Activated effector memory CD4-positive, alpha-beta T cell treated with anti-CD3 and anti-CD28 coated beads, Interleukin-2, amount 50 U/mL, for 16 hours (primary cell): ENCODE data around the gene PIGM.
A peak's percentile ranks its signal among the peaks of the same experiment; 100 is the strongest.
"Not testable (repeated sequence)": the region's sequence is repeated elsewhere in the genome, so short reads cannot be mapped to it uniquely, and the experiment has no call there.

ENCODE experiments used
- DNase-seq: peaks from one replicate; pipeline ENCODE4 v3.0.0-alpha.2; 2020

Gene PIGM

DNA sequence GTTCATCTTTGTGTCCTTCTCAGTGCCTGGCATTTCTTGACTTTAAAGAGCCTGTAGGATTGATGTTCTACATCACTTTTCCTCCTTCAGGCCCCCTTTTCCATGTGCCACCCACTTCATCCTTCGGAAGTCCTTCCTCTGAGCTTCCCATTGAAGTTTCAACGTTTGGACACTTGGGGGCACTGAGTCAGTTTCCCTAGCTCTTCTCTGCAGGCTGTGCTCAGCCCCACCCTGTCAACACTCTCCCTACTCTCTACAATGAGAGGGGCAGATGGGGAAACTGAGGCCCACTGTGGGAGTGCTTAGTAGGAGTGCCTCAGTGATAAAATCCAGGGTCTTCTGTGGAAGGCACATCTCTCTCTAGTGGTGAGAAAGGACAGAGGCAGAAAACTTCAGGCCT, 26.3 kb upstream of the PIGM start:
- no peak for DNase-seq

DNA sequence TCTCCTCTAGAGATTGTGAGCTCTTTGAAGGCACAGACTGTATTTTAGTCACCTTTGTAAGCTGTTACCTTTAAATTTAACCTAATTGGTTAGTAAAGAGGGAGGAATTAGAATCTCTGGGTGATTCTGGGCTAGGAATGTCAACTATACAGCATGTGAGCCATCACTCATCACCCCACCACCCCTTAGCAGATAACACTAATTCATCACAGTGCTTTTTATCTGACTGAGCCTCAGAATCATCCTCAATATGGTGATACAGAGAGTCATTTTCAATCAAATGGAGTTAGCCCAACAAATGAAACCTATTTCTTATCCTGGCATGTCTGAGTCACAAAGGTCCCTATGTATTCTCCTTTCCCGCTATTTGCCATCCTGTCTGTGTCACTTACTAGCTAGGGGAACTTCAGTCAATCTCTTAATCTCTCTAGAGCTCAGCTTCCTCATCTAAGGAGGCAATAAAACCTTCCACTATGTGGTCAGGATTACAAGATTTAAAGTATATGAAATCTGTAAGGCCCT, 24.9 kb upstream of the PIGM start:
- DNase-seq, result no peak

DNA sequence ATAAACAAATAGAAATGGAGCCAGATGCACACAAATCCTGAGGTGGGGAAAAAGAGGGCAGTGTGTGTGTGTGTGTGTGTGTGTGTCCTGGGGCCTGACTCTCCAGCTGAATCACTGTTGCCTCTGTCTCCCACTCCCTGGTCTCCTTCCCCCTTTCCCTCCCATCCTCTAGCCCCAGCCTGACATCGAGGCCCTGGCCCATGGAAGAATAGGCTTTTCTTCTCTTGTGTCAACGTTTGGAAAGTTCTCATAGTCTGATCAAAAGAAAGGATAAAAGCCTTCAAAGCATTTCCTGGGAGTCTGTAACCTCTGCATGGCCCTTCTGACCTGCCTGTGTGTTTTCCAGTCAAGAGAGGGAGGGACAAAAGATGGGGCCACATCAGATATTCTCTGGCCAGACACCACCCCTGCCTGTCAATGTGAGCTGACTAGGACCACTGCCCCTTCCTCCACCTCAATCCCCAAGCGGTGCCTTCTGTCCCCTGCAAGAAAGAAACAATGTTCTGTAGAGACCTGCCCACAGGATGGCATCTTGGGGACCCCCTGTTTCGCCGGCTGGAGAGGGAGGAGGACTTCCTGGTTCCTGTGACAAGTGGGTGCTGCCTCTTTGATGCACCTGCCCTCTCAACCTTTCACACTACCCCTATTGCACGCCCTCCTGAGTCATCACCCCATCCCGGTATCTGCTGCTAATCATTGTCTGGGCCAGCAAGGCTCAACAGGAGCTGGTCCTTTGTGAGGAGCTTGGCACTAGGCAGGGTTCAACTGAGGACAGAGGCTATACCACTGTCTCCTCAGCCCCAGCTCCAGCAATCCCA, 22.0 kb upstream of the PIGM start:
- peak; percentile 21 for DNase-seq

GRCh38 chr1:160052936-160053335, 21.1 kb upstream of the PIGM start:
- DNase-seq, result no peak

DNA sequence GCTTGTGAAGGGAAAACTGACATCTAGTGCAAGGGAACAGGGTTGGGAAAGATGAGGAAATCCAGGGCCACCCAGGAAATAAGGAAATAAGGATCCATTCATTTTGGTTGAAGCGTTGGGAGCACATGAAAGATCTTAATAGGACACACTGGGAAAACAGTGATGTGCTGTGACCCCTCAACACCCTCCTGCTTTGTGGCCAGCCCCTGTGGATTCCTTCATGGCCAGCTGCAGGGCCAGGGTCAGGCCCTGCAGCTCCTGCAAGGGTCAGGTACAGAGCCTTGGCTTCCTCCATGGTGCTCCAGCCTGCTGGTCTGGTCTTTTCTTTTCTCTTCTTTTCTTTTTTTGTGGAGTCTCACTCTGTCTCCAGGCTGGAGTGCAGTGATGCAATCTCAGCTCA, 18.8 kb upstream of the PIGM start:
- DNase-seq, result no peak

DNA sequence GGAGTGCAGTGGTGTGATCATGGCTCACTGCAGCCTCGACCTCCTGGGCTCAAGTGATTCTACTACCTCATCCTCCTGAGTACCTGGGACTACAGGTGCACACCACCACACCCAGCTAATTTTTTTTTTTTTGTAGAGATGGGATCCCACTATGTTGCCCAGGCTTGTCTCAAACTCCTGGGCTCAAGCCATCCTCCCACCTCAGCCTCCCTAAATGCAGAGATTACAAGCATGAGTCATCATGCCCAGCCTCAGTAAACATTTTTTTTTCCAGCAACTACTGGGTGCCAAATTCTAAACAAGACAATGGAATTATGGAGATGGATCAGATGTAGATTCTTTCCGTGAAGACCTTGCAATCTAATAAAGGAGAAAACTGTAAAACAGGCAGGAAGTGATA, 18.4 kb upstream of the PIGM start:
- not testable (repeated sequence) for DNase-seq

- no peak for DNase-seq
Measured at GRCh38 chr1:160049101-160049500, 17.3 kb upstream of the PIGM start.

DNA sequence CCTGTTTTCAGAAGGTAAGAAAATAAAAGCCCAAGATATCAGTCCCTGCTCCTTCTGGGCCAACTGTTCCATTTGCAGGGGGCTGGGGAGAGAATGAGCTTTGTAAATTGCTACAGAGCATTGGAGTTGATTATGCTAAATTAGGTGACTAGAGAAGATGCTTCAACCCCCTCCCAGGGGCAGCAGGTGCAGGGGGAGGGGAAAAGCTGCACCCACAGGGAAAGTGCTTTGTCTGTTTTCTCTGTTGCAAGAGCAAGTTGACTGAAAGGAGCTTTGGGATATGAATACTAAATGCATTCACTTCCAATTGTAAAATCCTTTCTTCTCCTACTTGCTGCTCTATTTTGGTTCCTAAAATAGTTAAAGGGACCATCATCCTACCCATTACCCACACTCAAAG, 16.5 kb upstream of the PIGM start:
- no peak for DNase-seq

- no peak for DNase-seq
Measured at GRCh38 chr1:160047111-160047991, 15.6 kb upstream of the PIGM start.

DNA sequence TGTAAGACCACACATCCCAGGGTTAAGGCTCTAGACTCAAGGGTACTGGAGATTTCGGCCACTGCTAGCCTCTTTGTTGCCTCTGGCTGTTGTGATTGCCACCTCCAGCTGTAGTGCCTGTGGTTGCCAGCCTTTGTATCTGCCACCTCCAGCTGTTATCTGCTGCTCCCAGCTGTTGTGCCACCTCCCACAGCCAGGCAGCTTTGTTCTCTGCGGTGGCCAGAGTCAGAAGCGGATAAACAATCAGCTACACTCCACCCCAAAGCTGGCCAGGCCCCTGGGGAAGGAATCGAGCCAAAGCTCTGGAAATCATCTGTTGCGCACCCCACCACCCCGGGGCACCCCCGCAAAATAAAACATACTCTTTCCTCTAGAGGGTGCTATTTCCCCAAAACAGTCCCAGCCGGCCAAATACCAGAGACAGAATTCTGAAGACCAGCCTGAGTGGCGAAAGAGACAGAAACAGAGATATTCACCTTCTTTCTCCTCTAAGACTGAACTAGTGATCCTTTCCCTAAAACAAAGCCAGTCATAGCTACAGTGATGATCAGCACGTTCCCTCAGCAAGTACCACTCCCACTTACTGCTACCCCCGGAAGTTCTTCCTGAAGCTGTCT, 14.8 kb upstream of the PIGM start:
- peak; percentile 65 for DNase-seq

GRCh38 chr1:160045653-160046052, 13.9 kb upstream of the PIGM start:
- DNase-seq, result no peak

- DNase-seq, result no peak
Measured at GRCh38 chr1:160043543-160043942, 11.8 kb upstream of the PIGM start.

- DNase-seq, result no peak
Measured at GRCh38 chr1:160040476-160040875, 8.7 kb upstream of the PIGM start.

- no peak for DNase-seq
Measured at GRCh38 chr1:160032165-160032820, 503 bp upstream of the PIGM start.

DNA sequence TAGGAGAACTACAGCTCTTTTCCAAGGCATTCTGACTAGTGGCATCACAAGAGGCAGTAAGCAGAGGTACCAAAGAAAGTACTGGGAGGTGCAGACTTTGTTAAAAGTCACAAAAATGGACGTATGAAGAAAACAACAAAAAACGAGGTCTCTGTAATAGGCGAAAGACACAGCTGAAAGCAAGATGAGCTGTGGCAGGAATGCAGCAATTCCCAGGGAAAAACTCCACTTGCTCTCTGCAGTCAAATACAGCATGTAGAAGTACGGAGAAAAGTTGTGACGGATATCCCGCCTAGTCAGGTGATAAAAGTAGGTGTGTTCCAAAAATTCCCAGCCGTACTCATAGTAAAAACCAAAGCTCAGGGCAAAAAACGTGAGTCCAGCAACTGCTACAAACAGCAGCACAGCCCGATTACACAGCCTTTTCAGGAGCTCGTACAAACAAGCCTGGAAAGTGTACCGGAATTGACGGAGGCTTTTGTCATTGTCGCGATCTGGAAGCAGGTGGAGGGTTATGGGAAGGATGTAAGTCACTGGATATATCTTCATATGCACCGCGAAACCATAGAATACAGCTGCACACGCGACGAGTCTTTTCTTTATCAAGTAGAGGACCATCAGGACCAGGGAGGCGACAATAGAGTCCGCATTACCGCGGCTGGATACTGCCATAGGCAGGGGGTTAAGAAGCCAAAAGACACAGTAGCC, 979 bp downstream of the PIGM start:
- DNase-seq, result no peak

- DNase-seq, result no peak
Measured at GRCh38 chr1:160028426-160028825, 3.4 kb downstream of the PIGM start.

DNA sequence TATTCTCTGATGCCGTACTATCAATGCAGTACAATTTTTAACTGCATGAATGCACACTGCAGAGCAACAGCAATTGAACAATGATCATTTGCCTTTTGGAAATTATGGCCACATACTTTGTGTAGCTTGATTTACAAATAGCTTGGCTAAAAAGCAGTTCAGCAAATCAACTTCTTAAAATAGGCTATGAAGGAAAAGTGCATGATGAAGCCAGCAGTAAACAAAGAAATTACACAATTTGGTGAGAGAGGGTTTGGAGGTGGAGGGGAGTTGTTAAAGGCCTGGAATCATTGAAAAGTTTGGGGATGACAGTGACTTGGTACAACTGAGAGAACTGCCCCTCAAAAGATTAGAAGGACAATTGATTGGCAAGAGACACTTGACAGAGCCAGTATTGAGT, 6.5 kb downstream of the PIGM start:
- DNase-seq, result no peak

GRCh38 chr1:160024195-160024905, 7.4 kb downstream of the PIGM start:
- DNase-seq, result no peak

DNA sequence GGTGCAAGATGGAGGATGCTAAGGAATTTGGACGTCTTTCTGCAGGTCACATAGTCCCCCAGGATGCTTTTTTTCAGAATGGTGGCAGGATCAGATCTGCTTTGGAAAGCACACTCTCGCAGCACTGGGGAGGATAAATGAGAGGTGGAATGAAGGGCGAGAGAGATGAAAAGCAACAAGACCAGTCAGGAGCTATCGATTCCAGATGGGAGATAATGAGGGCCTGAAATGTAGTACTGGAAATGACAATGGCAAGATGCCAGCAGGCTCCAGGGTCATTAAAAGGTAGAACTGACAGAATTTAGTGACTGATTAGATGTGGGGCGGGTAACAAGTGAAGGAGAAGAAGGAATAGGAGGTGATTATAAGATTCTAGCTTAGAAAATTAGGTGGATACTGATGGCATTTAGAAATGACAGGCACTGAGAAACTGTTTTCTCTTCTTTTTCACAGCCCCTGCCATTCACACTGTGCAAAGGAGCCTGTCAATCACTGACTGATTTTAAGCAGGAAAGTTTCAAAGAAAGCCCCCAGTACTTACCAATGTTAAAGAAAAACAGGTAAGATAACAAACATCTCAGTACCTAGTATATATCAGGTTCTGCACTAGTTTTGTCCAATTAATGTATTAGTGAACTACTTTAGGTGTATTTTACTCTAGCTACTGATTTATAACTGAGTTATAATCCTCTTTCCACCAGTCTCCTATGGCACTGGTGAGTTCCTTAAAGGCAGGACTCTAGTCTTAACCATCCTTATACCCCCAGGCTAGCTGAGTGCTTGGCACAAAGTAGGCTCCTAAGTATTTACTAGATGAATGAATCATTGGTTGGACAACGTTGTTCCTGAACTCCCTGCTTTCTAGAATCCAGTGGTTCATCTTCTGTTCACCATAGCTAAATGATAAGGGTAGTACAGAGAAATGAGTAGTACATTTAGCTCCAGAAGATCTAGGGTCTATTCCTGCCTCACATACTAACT, 9.2 kb downstream of the PIGM start:
- DNase-seq, result no peak

DNA sequence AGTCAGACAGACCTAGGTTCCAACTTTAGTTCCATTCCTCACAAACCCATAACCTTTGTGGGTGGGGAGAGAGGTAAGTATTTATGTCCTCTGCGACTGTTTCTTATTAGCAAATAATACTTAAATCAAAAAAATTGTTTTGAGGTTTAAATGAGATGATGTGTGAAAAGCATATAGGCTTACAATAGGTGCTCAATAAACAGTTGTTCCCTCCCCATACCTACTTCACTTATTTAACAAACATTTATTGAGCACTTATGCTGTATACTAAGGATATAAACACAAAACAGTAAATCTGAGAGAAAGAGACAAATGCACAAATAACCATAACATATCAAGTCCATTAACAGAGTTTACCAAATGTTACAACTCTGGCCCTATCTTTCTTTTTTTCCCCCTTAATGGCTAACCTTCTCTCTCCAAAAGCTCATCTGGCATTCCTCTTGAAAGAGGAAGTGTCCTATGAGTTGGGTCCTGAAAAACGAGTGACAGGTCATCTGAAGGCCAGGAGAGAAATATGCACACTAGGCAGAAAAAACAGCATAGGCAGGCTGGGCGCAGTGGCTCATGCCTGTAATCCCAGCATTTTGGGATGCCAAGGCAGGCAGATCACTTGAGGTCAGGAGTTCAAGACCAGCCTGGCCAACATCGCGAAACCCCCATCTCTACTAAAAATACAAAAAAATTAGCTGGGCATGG, 10.3 kb downstream of the PIGM start:
- DNase-seq, result no peak
